HG03060 (cell line): ENCODE data around the gene INPP5E.
"Not testable (repeated sequence)": the region's sequence is repeated elsewhere in the genome, so short reads cannot be mapped to it uniquely, and the experiment has no call there.

ENCODE experiments used
- ATAC-seq: cut with Tn5 transposase; IDR thresholded peaks from one replicate; pipeline ENCODE4 v1.9.1; 2021; ENCODE audit warnings: low read depth, moderate number of reproducible peaks; ENCODE audit not compliant: unreplicated experiment

The INPP5E gene

GRCh38 chr9:136407911-136408310 is 31.7 kb downstream of the INPP5E start:
- no peak for ATAC-seq

- ATAC-seq, result not testable (repeated sequence)
Observed at GRCh38 chr9:136407061-136407460, 32.6 kb downstream of the INPP5E start.

DNA sequence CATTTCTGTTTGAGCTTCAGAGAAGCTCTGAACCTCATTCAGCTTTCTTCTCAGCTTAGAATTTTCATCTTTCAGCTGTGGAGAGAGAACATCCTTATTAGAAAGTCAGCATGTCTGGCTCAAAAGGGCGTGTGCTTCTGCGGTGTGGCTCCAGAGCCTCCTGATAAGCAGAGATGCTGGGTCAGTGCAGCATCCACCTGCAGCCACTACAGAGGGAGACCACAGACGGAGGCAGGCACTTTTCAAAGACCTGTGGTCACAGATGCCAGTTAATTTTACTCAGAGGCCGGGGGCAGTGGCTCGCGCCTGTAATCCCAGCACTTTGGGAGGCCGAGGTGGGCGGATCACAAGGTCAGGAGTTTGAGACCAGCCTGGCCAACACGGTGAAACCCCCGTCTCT is 33.7 kb downstream of the INPP5E start:
- not testable (repeated sequence) for ATAC-seq

GRCh38 chr9:136405481-136405880 is 34.2 kb downstream of the INPP5E start:
- no peak for ATAC-seq

- no peak for ATAC-seq
Observed at GRCh38 chr9:136404801-136405136, 34.9 kb downstream of the INPP5E start.

- no peak for ATAC-seq
Observed at GRCh38 chr9:136403915-136404800, 35.5 kb downstream of the INPP5E start.

DNA sequence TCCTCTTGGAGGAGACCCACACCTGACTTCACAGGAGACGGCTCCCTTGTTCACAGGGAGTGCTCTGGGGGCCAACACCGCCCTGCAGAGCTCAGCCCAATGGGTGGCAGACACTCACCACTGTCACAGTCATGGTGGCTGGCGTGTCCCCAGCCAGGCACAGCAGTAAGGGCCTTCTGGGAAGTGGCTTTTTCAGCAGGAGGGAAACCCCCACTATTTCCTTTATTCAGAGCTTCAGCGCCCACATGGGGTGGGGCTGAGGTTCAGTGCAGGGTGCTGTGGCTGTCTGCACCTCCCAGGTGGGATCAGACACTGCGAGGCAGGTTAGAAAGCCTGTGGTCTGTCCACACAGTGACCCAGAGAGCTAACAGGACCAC is 36.1 kb downstream of the INPP5E start:
- ATAC-seq, result no peak

DNA sequence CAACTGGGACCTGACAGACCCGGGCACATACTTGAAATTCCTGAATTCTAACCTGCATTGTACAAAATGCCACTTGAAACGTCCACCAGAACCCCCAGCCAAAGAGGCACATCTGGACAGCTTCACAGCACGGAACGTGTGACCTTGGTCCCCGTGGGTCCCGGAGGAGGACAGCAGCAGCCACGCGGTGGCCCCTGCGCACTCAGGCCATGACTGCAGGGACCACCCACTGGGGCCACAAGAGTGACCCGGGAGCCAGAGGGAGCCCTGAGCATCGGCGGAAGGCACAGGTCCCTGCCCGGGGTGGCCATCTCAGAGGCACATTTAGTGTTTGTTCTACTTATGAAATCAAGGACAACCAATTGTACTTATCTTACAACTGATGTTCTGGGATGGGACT is 37.6 kb downstream of the INPP5E start:
- ATAC-seq, result no peak

DNA sequence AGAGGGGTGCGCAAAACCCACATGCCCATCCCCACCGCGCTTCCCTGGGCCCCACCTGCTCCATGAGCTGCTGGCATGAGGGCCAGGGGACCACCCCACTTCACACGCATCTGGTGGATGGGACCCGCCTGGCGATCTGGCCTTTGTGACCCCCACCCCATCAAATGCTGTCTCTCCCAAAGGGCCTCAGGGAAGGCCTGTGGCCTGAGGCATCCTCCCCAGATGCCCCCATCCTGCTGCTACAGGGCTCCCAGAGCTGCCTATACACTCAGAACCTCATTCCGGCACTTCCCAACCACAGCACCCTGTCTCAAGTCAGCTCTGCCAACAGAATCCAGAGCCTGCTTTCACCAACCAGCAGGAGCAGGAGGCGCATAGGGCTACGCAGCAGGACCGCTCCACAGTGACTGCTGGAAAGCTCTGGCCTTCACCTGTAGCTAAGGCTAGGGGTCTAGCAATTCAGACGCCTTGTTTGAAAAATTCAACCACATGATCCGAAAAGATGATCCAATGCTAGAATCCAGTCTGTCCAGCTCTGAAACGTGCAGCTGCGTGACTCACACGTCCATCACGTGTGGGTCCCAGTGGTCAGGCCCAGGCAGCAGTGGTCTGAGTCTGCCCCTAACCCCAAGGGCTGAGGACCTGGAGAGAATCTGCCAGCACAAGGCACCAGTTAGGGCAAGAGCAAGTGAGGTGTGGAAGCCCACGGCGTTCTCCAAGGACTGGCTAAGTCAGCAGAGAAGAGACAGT is 38.3 kb downstream of the INPP5E start:
- no peak for ATAC-seq

GRCh38 chr9:136400038-136400834 is 39.4 kb downstream of the INPP5E start, which contains the start of gene SNAPC4:
SNAPC4 (minus strand) TSS chr9:136400170; CDS start chr9:136398428, 1,742 bp downstream.
- ATAC-seq, result no peak

DNA sequence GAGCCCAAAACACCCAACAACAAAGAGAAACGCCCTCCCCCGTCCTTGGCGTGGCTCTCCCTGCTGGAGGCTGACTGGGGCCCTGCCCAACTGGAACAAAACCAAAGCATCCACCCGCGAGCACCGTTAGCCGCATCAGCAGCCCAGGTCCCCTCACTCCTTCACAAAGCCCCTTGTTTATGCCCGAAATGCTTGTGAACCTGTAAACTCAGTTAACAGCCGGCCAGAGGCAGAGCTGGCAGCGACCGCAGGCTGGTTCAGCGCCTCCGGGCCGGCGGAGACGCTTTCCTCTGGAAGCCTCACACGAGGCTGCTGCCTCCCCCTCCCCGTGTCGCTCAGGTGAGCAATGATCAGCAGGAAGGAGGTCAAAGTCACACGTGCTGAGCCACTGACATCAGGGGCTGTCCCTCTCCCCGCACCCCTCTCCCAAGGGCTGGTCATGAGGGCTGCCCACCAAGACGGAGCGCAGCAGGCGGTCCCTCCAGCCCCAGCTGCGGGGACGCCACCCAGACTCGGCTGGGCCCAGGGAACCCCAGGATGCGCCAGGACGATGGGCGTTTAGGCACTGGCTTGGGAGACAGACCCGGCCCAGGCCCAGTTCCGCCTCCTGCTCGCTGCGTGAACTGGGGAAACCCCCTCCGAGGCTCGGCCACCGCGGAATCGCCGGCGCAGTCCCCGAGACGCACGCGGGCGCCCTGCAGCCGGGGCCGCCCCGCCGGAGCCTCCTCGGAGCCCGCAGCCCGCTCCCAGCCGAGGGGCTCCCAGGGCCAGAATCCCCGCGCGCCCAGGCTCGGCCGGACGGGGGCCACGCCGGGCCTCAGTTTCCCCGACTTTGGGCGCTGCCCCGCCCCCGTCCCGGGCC is 40.2 kb downstream of the INPP5E start:
- no peak for ATAC-seq

DNA sequence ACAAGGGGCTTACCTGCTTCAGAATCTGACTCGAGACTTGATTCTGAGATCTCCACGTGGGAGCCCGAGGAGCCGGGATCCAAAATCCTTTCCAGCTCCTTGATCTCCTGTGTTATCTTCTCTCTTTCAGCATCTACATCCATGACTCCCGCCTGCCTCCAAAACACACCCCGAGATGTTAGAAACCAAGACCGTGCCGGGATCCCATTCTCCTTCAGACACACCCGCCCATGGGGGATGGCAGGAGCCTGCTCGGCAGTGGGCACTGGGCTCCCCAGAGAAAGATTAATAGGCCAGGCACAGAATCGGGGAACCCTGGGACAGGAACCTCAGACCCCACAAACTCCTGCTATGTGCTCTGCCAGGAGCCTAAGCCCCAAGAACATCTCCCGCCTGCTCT is 41.4 kb downstream of the INPP5E start:
- ATAC-seq, result no peak

- no peak for ATAC-seq
Observed at GRCh38 chr9:136397643-136398042, 42.0 kb downstream of the INPP5E start.

DNA sequence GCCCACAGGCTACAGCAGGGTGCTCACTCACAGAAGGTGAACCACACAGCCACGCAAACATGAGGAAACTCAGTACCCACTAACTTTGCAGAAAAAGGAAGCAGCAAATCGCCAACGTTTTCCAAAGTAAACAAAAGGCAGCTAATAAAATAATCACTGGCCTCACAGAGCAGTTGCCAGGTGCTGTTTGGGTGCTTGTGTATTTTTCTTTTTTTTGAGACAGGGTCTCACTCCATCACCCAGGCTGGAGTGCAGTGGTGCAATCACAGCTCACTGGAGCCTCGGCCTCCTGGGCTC is 43.5 kb downstream of the INPP5E start:
- ATAC-seq, result no peak

- no peak for ATAC-seq
Observed at GRCh38 chr9:136395345-136396218, 44.1 kb downstream of the INPP5E start.

GRCh38 chr9:136395020-136395340 is 44.7 kb downstream of the INPP5E start:
- no peak for ATAC-seq

DNA sequence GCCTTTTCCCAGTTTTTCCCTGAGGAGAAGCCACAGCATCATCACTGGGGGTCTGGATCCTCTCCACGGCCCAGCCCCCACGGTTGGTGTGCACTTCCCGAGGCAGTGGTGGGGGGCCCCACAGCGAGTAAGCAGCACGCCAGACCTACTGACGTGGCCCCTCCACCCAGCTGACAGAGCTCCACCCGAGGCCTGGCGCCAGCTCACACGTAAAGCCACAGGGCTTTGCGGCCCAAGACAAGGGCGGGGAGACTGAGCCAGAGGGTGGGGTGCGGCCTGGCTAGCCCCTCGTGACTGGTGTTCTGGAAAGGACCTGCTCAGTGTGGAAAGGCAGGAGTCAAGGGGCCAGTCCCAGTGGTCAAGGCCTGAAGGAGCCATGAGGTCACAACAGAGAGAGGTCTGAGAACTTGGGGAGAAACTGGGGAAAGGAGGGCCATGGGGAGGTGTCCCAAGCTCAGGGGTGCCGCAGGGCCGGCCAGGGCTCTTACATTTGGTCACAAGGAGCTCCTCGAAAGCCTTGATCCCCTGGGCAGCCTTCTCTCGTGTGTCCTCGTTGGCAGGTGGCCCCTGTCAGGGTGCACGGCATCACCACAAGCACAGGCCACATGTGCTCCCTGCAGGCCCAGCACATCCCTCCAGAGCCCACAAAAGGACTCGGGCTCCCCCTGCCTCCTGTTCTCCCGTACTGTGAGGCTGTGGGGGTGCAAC is 45.2 kb downstream of the INPP5E start:
- ATAC-seq, result no peak

- ATAC-seq, result no peak
Observed at GRCh38 chr9:136393531-136393930, 46.1 kb downstream of the INPP5E start.
